Colonic mucosa (tissue), 4 donors: Measurements from ENCODE around the gene ESYT3. TPM values are rescaled to one million over a fixed set of nuclear protein-coding genes. Genes with fewer than 3 reads are reported as not detected.

Experiments
- DNase-seq: peaks from one replicate; pipeline ENCODE4 v3.0.0-alpha.2; 2020
- H3K27ac ChIP-seq: fragments of 200-600 bp; one replicate; pipeline ENCODE4 v1.8.0; 2021
- H3K27me3 ChIP-seq: fragments of 200-600 bp; one replicate; pipeline ENCODE4 v1.8.0; 2021
- H3K36me3 ChIP-seq: fragments of 200-600 bp; one replicate; pipeline ENCODE4 v1.8.0; 2021
- H3K4me1 ChIP-seq: fragments of 200-600 bp; one replicate; pipeline ENCODE4 v1.8.0; 2021; ENCODE audit warnings: mild to moderate bottlenecking
- H3K4me3 ChIP-seq: fragments of 200-600 bp; one replicate; pipeline ENCODE4 v1.8.0; 2021
- H3K9ac ChIP-seq, 2 donors: one replicate each; pipeline ENCODE4 v1.7.0; 2013; ENCODE audit warnings: control low read depth in 2 of 2, low read depth in 2 of 2, low read length in 2 of 2
- H3K9me3 ChIP-seq: fragments of 200-600 bp; one replicate; pipeline ENCODE4 v1.8.0; 2021
- intact Hi-C: fragments of 100-400 bp; cut with DNase I; formaldehyde crosslinking; loops from one replicate; pipeline ENCODE4 v1.14.1; 2022
- total RNA-seq, 2 donors: library from RNA; stranded (reverse); fragmentation: NEBNext Ultra II Directional in 1 of 2; extraction: Animal tissue kit (Norgen Biotek cat#: 25700) in 1 of 2; gene quantifications; one replicate each; pipeline ENCODE4 v1.2.1, GENCODE V29; 2021
- TF ChIP-seq, protein P1 (sequence below): fragments of 200-600 bp; IDR thresholded peaks from one replicate; pipeline ENCODE4 v1.8.0; 2022; ENCODE audit warnings: antibody characterized with exemption, mild to moderate bottlenecking
- donor health status: healthy.
- donor health status: DM: no; HTN: no; CAD: no.
- donor health status: DM: no; HTN: no; CAD: no.

Gene ESYT3
- total RNA-seq, 2 donors from 2014 or later = 0.89 to 1.2 TPM

DNA sequence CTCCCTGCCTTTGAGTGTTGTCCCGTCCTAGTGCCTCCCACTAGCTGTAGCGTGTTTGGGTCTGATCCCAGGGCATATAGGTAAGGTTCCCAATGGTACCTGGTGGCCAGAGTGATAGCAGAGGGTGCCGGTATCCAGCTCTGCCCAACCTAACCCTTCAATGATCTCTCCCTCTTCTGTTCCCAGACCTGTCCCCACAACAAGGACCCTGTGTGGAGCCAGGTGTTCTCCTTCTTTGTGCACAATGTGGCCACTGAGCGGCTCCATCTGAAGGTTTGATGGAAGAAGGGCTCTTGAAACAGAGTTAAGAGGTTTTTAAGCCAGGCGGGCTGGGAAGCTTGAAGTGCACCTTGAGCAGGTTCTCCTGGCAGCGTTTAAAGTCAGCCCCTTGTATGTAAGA, 35.5 kb downstream of the ESYT3 start:
- H3K9me3 ChIP-seq = no peaks in the 10 kb centered on the region
- TF ChIP-seq, protein P1, sequence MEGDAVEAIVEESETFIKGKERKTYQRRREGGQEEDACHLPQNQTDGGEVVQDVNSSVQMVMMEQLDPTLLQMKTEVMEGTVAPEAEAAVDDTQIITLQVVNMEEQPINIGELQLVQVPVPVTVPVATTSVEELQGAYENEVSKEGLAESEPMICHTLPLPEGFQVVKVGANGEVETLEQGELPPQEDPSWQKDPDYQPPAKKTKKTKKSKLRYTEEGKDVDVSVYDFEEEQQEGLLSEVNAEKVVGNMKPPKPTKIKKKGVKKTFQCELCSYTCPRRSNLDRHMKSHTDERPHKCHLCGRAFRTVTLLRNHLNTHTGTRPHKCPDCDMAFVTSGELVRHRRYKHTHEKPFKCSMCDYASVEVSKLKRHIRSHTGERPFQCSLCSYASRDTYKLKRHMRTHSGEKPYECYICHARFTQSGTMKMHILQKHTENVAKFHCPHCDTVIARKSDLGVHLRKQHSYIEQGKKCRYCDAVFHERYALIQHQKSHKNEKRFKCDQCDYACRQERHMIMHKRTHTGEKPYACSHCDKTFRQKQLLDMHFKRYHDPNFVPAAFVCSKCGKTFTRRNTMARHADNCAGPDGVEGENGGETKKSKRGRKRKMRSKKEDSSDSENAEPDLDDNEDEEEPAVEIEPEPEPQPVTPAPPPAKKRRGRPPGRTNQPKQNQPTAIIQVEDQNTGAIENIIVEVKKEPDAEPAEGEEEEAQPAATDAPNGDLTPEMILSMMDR = no peak
- no peak overlapping the region for H3K27ac ChIP-seq
- no peak overlapping the region for H3K9ac ChIP-seq
- no peaks in the 10 kb centered on the region for H3K36me3 ChIP-seq
- DNase-seq = no peak
- no peak overlapping the region for H3K4me3 ChIP-seq
- no peaks in the 10 kb centered on the region for H3K4me1 ChIP-seq
- H3K27me3 ChIP-seq = no peaks in the 10 kb centered on the region
- intact Hi-C loops = no loop called here

DNA sequence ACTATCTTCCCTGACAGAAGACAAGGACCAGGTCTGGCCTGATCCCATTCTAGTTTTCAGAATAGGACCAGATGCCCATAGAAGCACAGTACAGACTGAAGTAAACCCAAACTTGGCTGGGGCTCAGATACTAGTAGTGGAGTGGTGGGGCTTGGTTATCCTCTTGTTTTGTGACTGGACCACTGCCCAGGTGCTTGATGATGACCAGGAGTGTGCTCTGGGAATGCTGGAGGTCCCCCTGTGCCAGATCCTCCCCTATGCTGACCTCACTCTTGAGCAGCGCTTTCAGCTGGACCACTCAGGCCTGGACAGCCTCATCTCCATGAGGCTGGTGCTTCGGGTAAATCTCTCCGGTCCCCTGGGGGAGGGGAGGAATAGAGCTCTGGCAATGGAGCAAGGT, 36.3 kb downstream of the ESYT3 start:
- no peak for DNase-seq

DNA sequence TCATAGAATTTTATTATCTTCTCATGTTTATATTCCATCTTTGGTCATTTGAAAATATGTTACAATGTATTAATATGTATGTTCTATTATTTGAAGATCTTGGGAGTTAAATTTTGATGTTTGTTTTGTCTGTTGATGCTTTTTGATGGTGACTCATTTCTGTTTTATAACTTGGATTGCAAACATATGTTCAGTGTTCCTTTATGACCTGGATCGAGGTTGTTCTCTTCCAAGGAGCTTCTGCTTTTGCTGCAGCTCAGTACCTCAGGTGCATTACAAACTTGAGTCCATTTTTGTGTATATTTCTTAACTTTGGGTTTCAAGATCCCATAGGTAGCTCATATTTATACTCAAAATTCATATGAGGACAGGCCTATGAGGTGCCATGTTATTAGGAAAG, 37.1 kb downstream of the ESYT3 start:
- H3K36me3 ChIP-seq = no peaks in the 10 kb centered on the region
- H3K4me3 ChIP-seq = no peak overlapping the region
- H3K27me3 ChIP-seq = no peaks in the 10 kb centered on the region
- intact Hi-C loops = no loop called here
- no peak overlapping the region for H3K27ac ChIP-seq
- TF ChIP-seq, protein P1 = no peak
- no peaks in the 10 kb centered on the region for H3K4me1 ChIP-seq
- H3K9ac ChIP-seq = no peak overlapping the region
- DNase-seq = no peak
- no peaks in the 10 kb centered on the region for H3K9me3 ChIP-seq

More for the DNA sequence above, 36.3 kb downstream of the ESYT3 start:
- TF ChIP-seq, protein P1 = no peak
- no peaks in the 10 kb centered on the region for H3K36me3 ChIP-seq
- H3K9me3 ChIP-seq = no peaks in the 10 kb centered on the region
- no peak overlapping the region for H3K27ac ChIP-seq
- intact Hi-C loops = no loop called here
- H3K4me1 ChIP-seq = no peaks in the 10 kb centered on the region
- H3K27me3 ChIP-seq = no peaks in the 10 kb centered on the region
- H3K4me3 ChIP-seq = no peak overlapping the region
- no peak overlapping the region for H3K9ac ChIP-seq

DNA sequence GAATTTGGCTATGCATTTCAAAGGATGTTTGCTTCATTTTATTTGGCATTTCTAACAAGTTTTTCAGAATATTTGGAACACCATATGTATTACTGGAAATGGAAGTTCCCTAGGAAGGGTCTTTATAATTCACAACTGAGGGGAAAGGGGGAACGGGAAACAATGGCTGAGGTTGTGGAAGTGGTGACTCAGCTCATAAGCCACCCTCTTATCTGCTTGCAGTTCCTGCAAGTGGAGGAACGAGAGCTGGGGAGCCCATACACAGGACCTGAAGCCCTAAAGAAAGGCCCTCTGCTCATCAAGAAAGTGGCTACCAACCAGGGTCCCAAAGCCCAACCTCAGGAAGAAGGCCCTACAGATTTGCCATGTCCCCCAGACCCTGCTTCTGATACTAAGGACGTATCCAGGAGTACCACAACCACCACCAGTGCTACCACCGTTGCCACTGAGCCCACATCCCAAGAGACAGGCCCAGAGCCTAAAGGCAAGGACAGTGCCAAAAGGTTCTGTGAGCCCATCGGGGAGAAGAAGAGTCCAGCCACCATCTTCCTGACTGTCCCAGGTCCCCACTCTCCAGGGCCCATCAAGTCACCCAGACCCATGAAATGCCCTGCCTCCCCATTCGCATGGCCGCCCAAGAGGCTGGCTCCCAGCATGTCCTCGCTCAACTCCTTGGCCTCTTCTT, 37.9 kb downstream of the ESYT3 start:
- H3K4me1 ChIP-seq = no peaks in the 10 kb centered on the region
- TF ChIP-seq, protein P1 = no peak

DNA sequence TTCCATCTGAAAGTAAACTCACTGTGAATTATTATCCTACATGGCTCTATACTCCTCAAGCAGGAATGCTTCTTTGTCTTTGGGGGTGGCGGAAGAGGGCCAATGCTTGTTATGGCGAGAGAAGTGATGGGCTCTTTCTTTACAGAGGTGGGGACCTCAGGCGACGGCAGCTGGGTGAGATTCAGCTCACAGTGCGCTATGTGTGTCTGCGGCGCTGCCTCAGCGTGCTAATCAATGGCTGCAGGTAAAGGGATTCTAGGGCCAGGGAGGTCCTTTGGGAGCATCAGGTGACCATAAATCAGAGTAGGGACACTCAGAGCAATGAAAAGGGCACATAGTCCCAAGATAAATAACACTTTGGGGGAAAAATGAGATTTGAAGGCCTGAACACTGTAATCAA, 39.0 kb downstream of the ESYT3 start:
- Histone ChIP-seq H3K36me3 (no peaks in the 10 kb centered on the region), H3K4me3 (no peak overlapping the region), H3K4me1 (no peaks in the 10 kb centered on the region), H3K9me3 (no peaks in the 10 kb centered on the region), H3K9ac (no peak overlapping the region), H3K27ac (no peak overlapping the region), H3K27me3 (no peaks in the 10 kb centered on the region)
- intact Hi-C loops = no loop called here
- TF ChIP-seq, protein P1 = no peak
- no peak for DNase-seq

More for the DNA sequence above, 37.9 kb downstream of the ESYT3 start:
- Histone ChIP-seq H3K27me3 (no peaks in the 10 kb centered on the region), H3K36me3 (no peaks in the 10 kb centered on the region), H3K9ac (no peak overlapping the region), H3K4me3 (no peak overlapping the region), H3K9me3 (no peaks in the 10 kb centered on the region), H3K27ac (no peak overlapping the region)
- intact Hi-C loops = no loop called here
- DNase-seq = no peak
